ENCODE results near the gene FRRS1.

The FRRS1 gene

DNA sequence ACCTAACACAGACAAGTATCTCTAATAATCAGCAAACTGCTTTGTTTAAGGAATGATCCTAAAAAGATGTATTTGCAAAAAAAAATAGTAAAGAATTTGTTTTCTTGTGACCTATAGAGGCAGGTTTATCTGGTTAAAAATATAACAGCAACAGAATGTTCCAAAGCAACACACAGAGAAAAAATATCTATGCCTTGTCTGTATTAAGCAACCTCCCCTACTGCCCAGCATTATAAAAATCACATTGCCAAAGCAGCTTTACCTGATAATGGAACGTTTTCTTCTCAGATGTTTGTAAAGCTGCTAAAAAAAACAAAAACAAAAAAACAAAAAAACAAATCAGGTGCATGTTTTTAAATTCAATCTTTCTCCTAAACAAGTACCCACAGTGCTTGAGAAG lies 95.9 kb downstream of the FRRS1 start:
- H3K27me3 ChIP-seq (replicated peaks): no peaks in the 10 kb centered on the region
- TF ChIP-seq, protein P1, sequence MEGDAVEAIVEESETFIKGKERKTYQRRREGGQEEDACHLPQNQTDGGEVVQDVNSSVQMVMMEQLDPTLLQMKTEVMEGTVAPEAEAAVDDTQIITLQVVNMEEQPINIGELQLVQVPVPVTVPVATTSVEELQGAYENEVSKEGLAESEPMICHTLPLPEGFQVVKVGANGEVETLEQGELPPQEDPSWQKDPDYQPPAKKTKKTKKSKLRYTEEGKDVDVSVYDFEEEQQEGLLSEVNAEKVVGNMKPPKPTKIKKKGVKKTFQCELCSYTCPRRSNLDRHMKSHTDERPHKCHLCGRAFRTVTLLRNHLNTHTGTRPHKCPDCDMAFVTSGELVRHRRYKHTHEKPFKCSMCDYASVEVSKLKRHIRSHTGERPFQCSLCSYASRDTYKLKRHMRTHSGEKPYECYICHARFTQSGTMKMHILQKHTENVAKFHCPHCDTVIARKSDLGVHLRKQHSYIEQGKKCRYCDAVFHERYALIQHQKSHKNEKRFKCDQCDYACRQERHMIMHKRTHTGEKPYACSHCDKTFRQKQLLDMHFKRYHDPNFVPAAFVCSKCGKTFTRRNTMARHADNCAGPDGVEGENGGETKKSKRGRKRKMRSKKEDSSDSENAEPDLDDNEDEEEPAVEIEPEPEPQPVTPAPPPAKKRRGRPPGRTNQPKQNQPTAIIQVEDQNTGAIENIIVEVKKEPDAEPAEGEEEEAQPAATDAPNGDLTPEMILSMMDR (IDR thresholded peaks at IDR 0.05; ENCODE audit: low read depth, low read length, missing control alignments): no peak
- H3K4me3 ChIP-seq (ENCODE audit: low read depth, low read length): no peak overlapping the region
- in situ Hi-C loops (cut with HindIII; ENCODE audit: low pct_ligation_motif_present, low sequenced_read_pairs): no loop called here
- no peak for DNase-seq
- H3K27ac ChIP-seq: no peak overlapping the region
- no peaks in the 10 kb centered on the region for H3K36me3 ChIP-seq (replicated peaks)

DNA sequence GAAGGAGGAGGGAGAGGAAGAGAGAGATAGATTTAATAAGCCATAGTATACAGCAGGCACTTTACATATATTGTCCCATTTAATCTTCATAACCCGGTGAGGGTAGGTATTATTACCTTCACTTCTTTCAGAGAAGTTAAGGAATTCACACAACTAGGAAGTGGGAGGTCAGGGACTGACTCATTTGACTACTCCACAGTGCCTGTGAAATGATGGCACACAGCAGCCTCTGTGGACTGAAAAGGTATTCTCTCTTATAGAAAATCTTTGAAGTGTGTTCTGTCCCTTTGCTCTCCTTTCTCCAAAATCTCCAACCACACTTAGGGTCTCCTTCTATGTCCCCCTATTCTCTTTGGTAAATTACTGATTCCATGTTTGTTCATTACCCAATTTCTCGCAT lies 96.6 kb downstream of the FRRS1 start:
- in situ Hi-C loops (cut with HindIII; ENCODE audit: low pct_ligation_motif_present, low sequenced_read_pairs): no loop called here
- TF ChIP-seq, protein P1 (IDR thresholded peaks at IDR 0.05; ENCODE audit: low read depth, low read length, missing control alignments): no peak
- DNase-seq: no peak
- no peaks in the 10 kb centered on the region for H3K36me3 ChIP-seq (replicated peaks)
- H3K27me3 ChIP-seq (replicated peaks): no peaks in the 10 kb centered on the region
- no peak overlapping the region for H3K27ac ChIP-seq
- no peak overlapping the region for H3K4me3 ChIP-seq (ENCODE audit: low read depth, low read length)

GRCh38 chr1:99669376-99669775 lies 97.1 kb downstream of the FRRS1 start:
- Histone ChIP-seq H3K27ac (no peak overlapping the region), H3K4me3 (ENCODE audit: low read depth, low read length) (no peak overlapping the region), H3K36me3 (replicated peaks) (no peaks in the 10 kb centered on the region), H3K27me3 (replicated peaks) (no peaks in the 10 kb centered on the region)
- DNase-seq: no peak
- in situ Hi-C loops (cut with HindIII; ENCODE audit: low pct_ligation_motif_present, low sequenced_read_pairs): no loop called here
- TF ChIP-seq, protein P1 (IDR thresholded peaks at IDR 0.05; ENCODE audit: low read depth, low read length, missing control alignments): no peak

GRCh38 chr1:99665212-99665611 lies 101.2 kb downstream of the FRRS1 start:
- TF ChIP-seq, protein P1 (IDR thresholded peaks at IDR 0.05; ENCODE audit: low read depth, low read length, missing control alignments): no peak
- Histone ChIP-seq H3K27me3 (replicated peaks) (no peaks in the 10 kb centered on the region), H3K27ac (no peak overlapping the region), H3K36me3 (replicated peaks) (no peaks in the 10 kb centered on the region), H3K4me3 (ENCODE audit: low read depth, low read length) (no peak overlapping the region)
- in situ Hi-C loops (cut with HindIII; ENCODE audit: low pct_ligation_motif_present, low sequenced_read_pairs): no loop called here
- DNase-seq: no peak

GRCh38 chr1:99663501-99663900 lies 102.9 kb downstream of the FRRS1 start:
- DNase-seq: no peak
- no peak overlapping the region for H3K4me3 ChIP-seq (ENCODE audit: low read depth, low read length)
- no peak overlapping the region for H3K27ac ChIP-seq
- TF ChIP-seq, protein P1 (IDR thresholded peaks at IDR 0.05; ENCODE audit: low read depth, low read length, missing control alignments): no peak
- H3K36me3 ChIP-seq (replicated peaks): no peaks in the 10 kb centered on the region
- no peaks in the 10 kb centered on the region for H3K27me3 ChIP-seq (replicated peaks)
- in situ Hi-C loops (cut with HindIII; ENCODE audit: low pct_ligation_motif_present, low sequenced_read_pairs): no loop called here

DNA sequence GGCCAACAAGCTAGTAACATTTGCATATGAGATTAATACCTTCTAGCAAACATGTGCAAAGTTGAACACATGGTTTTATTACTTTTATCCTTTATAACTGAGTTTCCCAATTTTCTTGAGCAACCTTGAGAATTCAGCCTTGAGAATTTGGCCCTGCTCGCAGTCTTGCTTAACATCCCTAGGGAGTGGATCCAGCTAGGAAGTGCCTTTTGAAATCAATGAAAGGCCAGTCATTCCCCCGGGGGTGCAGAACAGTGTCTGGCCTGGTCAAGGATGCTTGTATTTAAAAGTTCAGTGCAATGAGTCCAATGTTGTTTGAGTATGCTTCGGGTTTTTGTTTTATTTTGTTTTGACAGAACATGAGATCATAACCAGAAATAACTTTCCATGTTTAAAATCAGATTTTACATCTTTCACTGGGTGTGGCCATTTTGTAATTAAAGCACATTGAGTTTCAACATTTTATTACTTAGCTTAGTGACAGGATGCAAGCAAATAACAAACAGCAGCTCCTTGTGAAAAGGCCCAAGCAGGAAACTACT lies 103.8 kb downstream of the FRRS1 start:
- TF ChIP-seq, protein P1 (IDR thresholded peaks at IDR 0.05; ENCODE audit: low read depth, low read length, missing control alignments): no peak
- H3K36me3 ChIP-seq (replicated peaks): no peaks in the 10 kb centered on the region
- DNase-seq: no peak
- in situ Hi-C loops (cut with HindIII; ENCODE audit: low pct_ligation_motif_present, low sequenced_read_pairs): no loop called here
- no peak overlapping the region for H3K4me3 ChIP-seq (ENCODE audit: low read depth, low read length)
- no peaks in the 10 kb centered on the region for H3K27me3 ChIP-seq (replicated peaks)
- H3K27ac ChIP-seq: no peak overlapping the region
